DOHH2 (cell line): ENCODE data around the gene BPIFA1.

Source experiments
- EZH2phosphoT487 ChIP-seq: fragments of 200-600 bp; sonication (generic); IDR thresholded peaks from 2 replicates; pipeline ENCODE4 v1.6.1; 2017; ENCODE audit warnings: borderline replicate concordance, mild to moderate bottlenecking, antibody characterized with exemption, low read length, moderate library complexity, mixed read lengths
- TF ChIP-seq, protein P1 (sequence below): fragments of 200-600 bp; sonication (generic); IDR thresholded peaks from one replicate; pipeline ENCODE4 v1.5.1; 2014; ENCODE audit warnings: antibody characterized with exemption, mild to moderate bottlenecking, low read depth, low read length; ENCODE audit not compliant: poor library complexity, severe bottlenecking

DNA sequence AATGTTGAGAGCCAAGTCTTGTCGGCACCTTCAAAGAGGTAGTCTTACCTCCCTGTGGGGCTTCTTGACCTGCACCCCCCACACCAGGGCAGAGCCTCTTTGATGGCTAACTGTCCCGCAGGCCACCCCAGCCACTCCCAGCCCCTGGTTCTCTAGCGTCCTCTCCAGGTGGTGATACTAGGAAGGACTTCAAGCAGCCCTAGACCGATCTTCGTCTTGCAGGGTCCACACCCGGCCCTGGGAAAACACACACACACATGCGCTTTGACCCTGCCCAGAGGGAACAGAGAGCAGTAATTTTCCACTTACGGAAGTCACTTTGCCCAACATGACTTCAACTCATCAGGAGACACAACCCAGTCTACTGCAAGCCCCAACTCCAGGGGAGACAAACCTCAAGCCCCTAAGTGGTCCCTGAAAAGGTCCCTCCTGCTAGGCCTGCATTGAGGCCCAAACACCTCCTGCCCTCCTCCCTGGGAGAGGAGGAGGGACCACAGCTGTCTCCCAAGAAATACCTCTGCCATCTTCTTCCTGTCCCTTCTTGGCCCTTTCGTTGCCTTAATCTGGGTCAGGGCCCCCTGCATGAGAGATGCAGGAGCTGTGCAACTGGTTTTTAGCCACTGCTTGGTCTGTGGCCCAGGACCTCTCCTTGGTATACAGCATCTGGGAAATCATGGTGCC, 44.3 kb downstream of the BPIFA1 start:
- TF ChIP-seq, protein P1, sequence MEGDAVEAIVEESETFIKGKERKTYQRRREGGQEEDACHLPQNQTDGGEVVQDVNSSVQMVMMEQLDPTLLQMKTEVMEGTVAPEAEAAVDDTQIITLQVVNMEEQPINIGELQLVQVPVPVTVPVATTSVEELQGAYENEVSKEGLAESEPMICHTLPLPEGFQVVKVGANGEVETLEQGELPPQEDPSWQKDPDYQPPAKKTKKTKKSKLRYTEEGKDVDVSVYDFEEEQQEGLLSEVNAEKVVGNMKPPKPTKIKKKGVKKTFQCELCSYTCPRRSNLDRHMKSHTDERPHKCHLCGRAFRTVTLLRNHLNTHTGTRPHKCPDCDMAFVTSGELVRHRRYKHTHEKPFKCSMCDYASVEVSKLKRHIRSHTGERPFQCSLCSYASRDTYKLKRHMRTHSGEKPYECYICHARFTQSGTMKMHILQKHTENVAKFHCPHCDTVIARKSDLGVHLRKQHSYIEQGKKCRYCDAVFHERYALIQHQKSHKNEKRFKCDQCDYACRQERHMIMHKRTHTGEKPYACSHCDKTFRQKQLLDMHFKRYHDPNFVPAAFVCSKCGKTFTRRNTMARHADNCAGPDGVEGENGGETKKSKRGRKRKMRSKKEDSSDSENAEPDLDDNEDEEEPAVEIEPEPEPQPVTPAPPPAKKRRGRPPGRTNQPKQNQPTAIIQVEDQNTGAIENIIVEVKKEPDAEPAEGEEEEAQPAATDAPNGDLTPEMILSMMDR, result no peak
- no peak for TF ChIP-seq EZH2phosphoT487
